GM12874 (cell line): Measurements from ENCODE around the gene HMCN2.

Source experiments
- CTCF ChIP-seq: IDR thresholded peaks from 2 replicates; pipeline ENCODE4 v1.5.1; 2011; ENCODE audit warnings: low read depth, mild to moderate bottlenecking, control low read depth, low read length, moderate library complexity; ENCODE audit not compliant: insufficient read depth

Gene HMCN2

GRCh38 chr9:130327070-130327780, 61.7 kb downstream of the HMCN2 start:
- peak; percentile 59; the same call in 1 of the 2 replicates for TF ChIP-seq CTCF

- TF ChIP-seq CTCF: no peak
Observed at GRCh38 chr9:130327781-130328348, 62.3 kb downstream of the HMCN2 start.

- TF ChIP-seq CTCF: no peak
Observed at GRCh38 chr9:130328349-130328801, 62.8 kb downstream of the HMCN2 start.

- TF ChIP-seq CTCF: no peak
Observed at GRCh38 chr9:130329061-130329460, 63.5 kb downstream of the HMCN2 start.

- TF ChIP-seq CTCF: no peak
Observed at GRCh38 chr9:130330202-130330862, 64.8 kb downstream of the HMCN2 start.

- no peak for TF ChIP-seq CTCF
Observed at GRCh38 chr9:130331061-130331460, 65.5 kb downstream of the HMCN2 start.

- TF ChIP-seq CTCF: no peak
Observed at GRCh38 chr9:130331573-130331972, 66.0 kb downstream of the HMCN2 start.
